Measurements from ENCODE around the gene PROZ. TPM values are rescaled to one million over a fixed set of nuclear protein-coding genes. Genes with fewer than 3 reads are reported as not detected.

The PROZ gene
- total and polyA plus RNA-seq, 2 of the 13 experiments (the other 11 are each of a cell fraction or from before 2014, with no cell fraction given), result 5.6 to 22.5 TPM

DNA sequence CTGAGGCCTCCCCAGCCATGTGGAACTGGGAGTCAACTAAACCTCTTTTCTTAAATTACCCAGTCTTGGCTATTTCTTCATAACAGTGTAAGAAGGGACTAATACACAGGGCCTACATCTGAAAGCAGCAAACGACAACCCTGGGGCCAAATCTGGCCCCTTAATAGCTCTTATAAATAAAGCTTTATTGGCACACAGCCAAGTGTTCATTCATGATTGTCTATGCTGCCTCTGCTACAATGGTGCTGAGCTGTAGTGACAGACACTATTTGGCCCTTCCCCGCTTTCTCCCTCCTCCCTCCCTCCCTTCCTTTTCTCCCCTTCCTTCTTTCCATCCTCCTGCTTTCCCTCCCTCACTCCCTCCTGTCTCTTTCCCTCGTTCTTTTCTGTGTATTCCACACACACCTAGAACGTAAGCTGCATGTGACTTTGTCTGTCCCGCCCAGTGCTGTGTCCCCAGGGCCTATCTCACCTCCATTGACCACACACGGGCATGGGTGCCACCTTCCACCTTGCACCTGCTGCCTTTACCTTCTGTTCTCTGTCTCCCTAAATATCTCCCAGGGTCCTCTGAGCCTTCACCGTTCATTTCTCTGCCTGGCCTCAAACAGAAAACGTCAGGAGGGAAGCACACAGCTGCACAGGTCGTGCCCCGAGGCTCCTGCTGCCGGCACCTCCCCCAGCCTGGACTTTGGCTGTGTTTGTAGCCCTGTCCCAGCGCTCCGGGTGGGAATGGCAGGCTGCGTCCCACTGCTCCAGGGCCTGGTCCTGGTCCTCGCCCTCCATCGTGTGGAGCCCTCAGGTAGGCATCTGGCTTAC lies at the start of gene PROZ (continued):
- TF ChIP-seq RBFOX2 (IDR thresholded peaks at IDR 0.05; ENCODE audit: low read depth, low read length) (peak; percentile 48; the same call in 1 of the 2 replicates), XBP1 (CRISPR knock-in tag; IDR thresholded peaks at IDR 0.05) (no peak), MXI1 (IDR thresholded peaks at IDR 0.05; ENCODE audit: borderline replicate concordance, low read depth, low read length) (peak; percentile 65; the same call in 1 of the 3 replicates), ZBTB38 (CRISPR knock-in tag; IDR thresholded peaks at IDR 0.05) (peak; percentile 87), JUNB (CRISPR knock-in tag; IDR thresholded peaks at IDR 0.05; ENCODE audit: borderline replicate concordance) (no peak), MXD4 (CRISPR knock-in tag; IDR thresholded peaks at IDR 0.05) (peak; percentile 68), KAT8 (CRISPR knock-in tag; IDR thresholded peaks at IDR 0.05) (peak; percentile 68), MIER2 (CRISPR knock-in tag; IDR thresholded peaks at IDR 0.05) (0 out of 2 replicates have a peak, but pooled peaks have one; percentile 20), ZNF614 (CRISPR knock-in tag; IDR thresholded peaks at IDR 0.05; ENCODE audit: borderline replicate concordance) (no peak; the same call in 1 of the 2 replicates), ERF (CRISPR knock-in tag; IDR thresholded peaks at IDR 0.05) (0 out of 2 replicates have a peak, but pooled peaks have one; percentile 82), SNAI1 (CRISPR knock-in tag; IDR thresholded peaks at IDR 0.05; ENCODE audit: borderline replicate concordance) (no peak), NFATC3 (CRISPR knock-in tag; IDR thresholded peaks at IDR 0.05) (no peak), DR1 (CRISPR knock-in tag; IDR thresholded peaks at IDR 0.05) (no peak), TEAD3 (CRISPR knock-in tag; optimal IDR thresholded peaks at IDR 0.05; ENCODE audit: borderline replicate concordance) (peak; percentile 63), SIN3A (IDR thresholded peaks at IDR 0.05; ENCODE audit: borderline replicate concordance, low read depth, low read length) (0 out of 2 replicates have a peak, but pooled peaks have one; percentile 64), ZBTB7B (CRISPR knock-in tag; IDR thresholded peaks at IDR 0.05) (peak; percentile 87), SETDB1 (CRISPR knock-in tag; IDR thresholded peaks at IDR 0.05; ENCODE audit: borderline replicate concordance) (no peak), ZMAT3 (CRISPR knock-in tag; conservative IDR thresholded peaks at IDR 0.05) (peak; percentile 88), SMAD3 (CRISPR knock-in tag; IDR thresholded peaks at IDR 0.05) (0 out of 2 replicates have a peak, but pooled peaks have one; percentile 52), JDP2 (CRISPR knock-in tag; IDR thresholded peaks at IDR 0.05; ENCODE audit: borderline replicate concordance) (no peak), SRSF4 (IDR thresholded peaks at IDR 0.05; ENCODE audit: low read depth, low read length, poor library complexity, severe bottlenecking) (no peak), ZNF569 (CRISPR knock-in tag; IDR thresholded peaks at IDR 0.05; ENCODE audit: borderline replicate concordance) (no peak), ZNF124 (CRISPR knock-in tag; IDR thresholded peaks at IDR 0.05) (no peak), BORCS8-MEF2B (CRISPR knock-in tag; IDR thresholded peaks at IDR 0.05) (peak; percentile 78), TMF1 (CRISPR knock-in tag; IDR thresholded peaks at IDR 0.05; ENCODE audit: low read depth) (no peak), MEIS2 (CRISPR knock-in tag; IDR thresholded peaks at IDR 0.05) (0 out of 2 replicates have a peak, but pooled peaks have one; percentile 41)
- TF ChIP-seq, protein P1, sequence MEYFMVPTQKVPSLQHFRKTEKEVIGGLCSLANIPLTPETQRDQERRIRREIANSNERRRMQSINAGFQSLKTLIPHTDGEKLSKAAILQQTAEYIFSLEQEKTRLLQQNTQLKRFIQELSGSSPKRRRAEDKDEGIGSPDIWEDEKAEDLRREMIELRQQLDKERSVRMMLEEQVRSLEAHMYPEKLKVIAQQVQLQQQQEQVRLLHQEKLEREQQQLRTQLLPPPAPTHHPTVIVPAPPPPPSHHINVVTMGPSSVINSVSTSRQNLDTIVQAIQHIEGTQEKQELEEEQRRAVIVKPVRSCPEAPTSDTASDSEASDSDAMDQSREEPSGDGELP (IDR thresholded peaks at IDR 0.05; ENCODE audit: borderline replicate concordance, low read depth), result peak; percentile 98
- TF ChIP-seq, protein P2, sequence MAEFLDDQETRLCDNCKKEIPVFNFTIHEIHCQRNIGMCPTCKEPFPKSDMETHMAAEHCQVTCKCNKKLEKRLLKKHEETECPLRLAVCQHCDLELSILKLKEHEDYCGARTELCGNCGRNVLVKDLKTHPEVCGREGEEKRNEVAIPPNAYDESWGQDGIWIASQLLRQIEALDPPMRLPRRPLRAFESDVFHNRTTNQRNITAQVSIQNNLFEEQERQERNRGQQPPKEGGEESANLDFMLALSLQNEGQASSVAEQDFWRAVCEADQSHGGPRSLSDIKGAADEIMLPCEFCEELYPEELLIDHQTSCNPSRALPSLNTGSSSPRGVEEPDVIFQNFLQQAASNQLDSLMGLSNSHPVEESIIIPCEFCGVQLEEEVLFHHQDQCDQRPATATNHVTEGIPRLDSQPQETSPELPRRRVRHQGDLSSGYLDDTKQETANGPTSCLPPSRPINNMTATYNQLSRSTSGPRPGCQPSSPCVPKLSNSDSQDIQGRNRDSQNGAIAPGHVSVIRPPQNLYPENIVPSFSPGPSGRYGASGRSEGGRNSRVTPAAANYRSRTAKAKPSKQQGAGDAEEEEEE (CRISPR knock-in tag; IDR thresholded peaks at IDR 0.05; ENCODE audit: borderline replicate concordance), result no peak
- TF ChIP-seq, protein P3, sequence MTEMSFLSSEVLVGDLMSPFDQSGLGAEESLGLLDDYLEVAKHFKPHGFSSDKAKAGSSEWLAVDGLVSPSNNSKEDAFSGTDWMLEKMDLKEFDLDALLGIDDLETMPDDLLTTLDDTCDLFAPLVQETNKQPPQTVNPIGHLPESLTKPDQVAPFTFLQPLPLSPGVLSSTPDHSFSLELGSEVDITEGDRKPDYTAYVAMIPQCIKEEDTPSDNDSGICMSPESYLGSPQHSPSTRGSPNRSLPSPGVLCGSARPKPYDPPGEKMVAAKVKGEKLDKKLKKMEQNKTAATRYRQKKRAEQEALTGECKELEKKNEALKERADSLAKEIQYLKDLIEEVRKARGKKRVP (CRISPR knock-in tag; IDR thresholded peaks at IDR 0.05), result no peak

Measured in HepG2 (cell line).